A549 treated with Mapracorat at 1 μM for 4 hours (cell line): Measurements from ENCODE around the gene SNHG17. TPM values are rescaled to one million over a fixed set of nuclear protein-coding genes. Genes with fewer than 3 reads are reported as not detected.

ENCODE experiments used
- total RNA-seq: library from RNA; stranded (reverse); fragments of 200-300 nt; extraction: Qiagen RNA extraction; gene quantifications from 5 replicates; pipeline ENCODE4 v1.2.3, GENCODE V29; 2022

SNHG17 gene
- total RNA-seq: 182 to 203 TPM (median 187 TPM) in 5 replicates

GRCh38 chr20:38434770-38435554 is at the start of gene SNHG17:
TSS of gene SNHG17 (minus strand) at chr20:38435328.

GRCh38 chr20:38472513-38473366 is 37.6 kb upstream of the SNHG17 start, which contains the start of gene RALGAPB:
TSS of gene RALGAPB (plus strand) at chr20:38472843. CDS start at chr20:38488433, 15,590 bp downstream.

Other genes starting within 250 kb of the SNHG17 start
- 0.08 to 0.26 TPM (median 0.13 TPM) in 5 replicates for gene KIAA1755, start 174.6 kb downstream of the SNHG17 start, total RNA-seq
- gene BPI, start 131.2 kb downstream of the SNHG17 start, total RNA-seq: not detected in 5 replicates
- 0.98 to 1.9 TPM (median 1.2 TPM) in 5 replicates for gene LBP, start 88.8 kb downstream of the SNHG17 start, total RNA-seq
- gene RALGAPB, start 37.5 kb upstream of the SNHG17 start, total RNA-seq: 11.8 to 19.3 TPM (median 18.2 TPM) in 5 replicates
- gene ADIG, start 145.9 kb upstream of the SNHG17 start, total RNA-seq: not detected in 5 replicates
- not detected in 5 replicates for gene ARHGAP40, start 166.5 kb upstream of the SNHG17 start, total RNA-seq